ENCODE results near the gene SERAC1. TPM values are rescaled to one million over a fixed set of nuclear protein-coding genes. Genes with fewer than 3 reads are reported as not detected.
A peak's percentile ranks its signal among the peaks of the same experiment; 100 is the strongest.

Gene SERAC1
- total RNA-seq, 1 donor from 2014 or later, result 9.3 TPM

- FAIRE-seq (no peak), DNase-seq (ENCODE audit: low read depth) (no peak)
- Mint-ChIP-seq H3K9me3 (ENCODE audit: unreplicated experiment) (no peaks in the 10 kb centered on the region), H3K4me3 (ENCODE audit: unreplicated experiment) (no peak overlapping the region), H3K27ac (ENCODE audit: unreplicated experiment) (no peak overlapping the region), H3K36me3 (ENCODE audit: low read depth, unreplicated experiment) (peaks cover 31% of the 10 kb centered on the region), H3K27me3 (ENCODE audit: low read depth, unreplicated experiment) (no peaks in the 10 kb centered on the region), H3K4me1 (ENCODE audit: low read depth, unreplicated experiment) (peaks cover 12% of the 10 kb centered on the region)
- H3K27me3 ChIP-seq (ENCODE audit: insufficient read depth, low read length), result no peaks in the 10 kb centered on the region
- H3K4me1 ChIP-seq (ENCODE audit: insufficient read depth, low read length), result peaks cover 37% of the 10 kb centered on the region
- H3K36me3 ChIP-seq (ENCODE audit: insufficient read depth, low read length), result peaks cover 29% of the 10 kb centered on the region
- no peaks in the 10 kb centered on the region for H4K20me1 ChIP-seq (ENCODE audit: insufficient read depth, low read length)
- H2AFZ ChIP-seq (ENCODE audit: low read depth, low read length), result no peak overlapping the region
- H3K27ac ChIP-seq (ENCODE audit: low read depth, low read length), result no peak overlapping the region
- H3K79me2 ChIP-seq (ENCODE audit: insufficient read depth, low read length), result peaks cover 35% of the 10 kb centered on the region
- H3K4me3 ChIP-seq (ENCODE audit: insufficient read depth, low read depth, low read length), result no peak overlapping the region
- no peaks in the 10 kb centered on the region for H3K9me3 ChIP-seq (ENCODE audit: insufficient read depth, low read depth, low read length)
- TF ChIP-seq EZH2 (IDR thresholded peaks at IDR 0.05; ENCODE audit: insufficient read depth, low read length) (no peak), CTCF (IDR thresholded peaks at IDR 0.05; ENCODE audit: insufficient read depth, low read depth, low read length) (no peak)
- H3K9ac ChIP-seq (ENCODE audit: low read length), result no peak overlapping the region
- no peak overlapping the region for H3K4me2 ChIP-seq (ENCODE audit: low read length)
Measured at GRCh38 chr6:158063736-158064135, 104.3 kb downstream of the SERAC1 start.

- H3K9ac ChIP-seq (ENCODE audit: low read length), result peak overlapping the region; percentile 76
- Mint-ChIP-seq H3K4me1 (ENCODE audit: low read depth, unreplicated experiment) (peaks cover 19% of the 10 kb centered on the region), H3K36me3 (ENCODE audit: low read depth, unreplicated experiment) (peaks cover 28% of the 10 kb centered on the region), H3K27me3 (ENCODE audit: low read depth, unreplicated experiment) (no peaks in the 10 kb centered on the region), H3K9me3 (ENCODE audit: unreplicated experiment) (no peaks in the 10 kb centered on the region), H3K27ac (ENCODE audit: unreplicated experiment) (peak overlapping the region; percentile 78), H3K4me3 (ENCODE audit: unreplicated experiment) (no peak overlapping the region)
- no peak overlapping the region for H3K4me3 ChIP-seq (ENCODE audit: insufficient read depth, low read depth, low read length)
- TF ChIP-seq CTCF (IDR thresholded peaks at IDR 0.05; ENCODE audit: insufficient read depth, low read depth, low read length) (no peak), EZH2 (IDR thresholded peaks at IDR 0.05; ENCODE audit: insufficient read depth, low read length) (no peak)
- no peaks in the 10 kb centered on the region for H3K9me3 ChIP-seq (ENCODE audit: insufficient read depth, low read depth, low read length)
- H3K36me3 ChIP-seq (ENCODE audit: insufficient read depth, low read length), result peaks cover 23% of the 10 kb centered on the region
- H2AFZ ChIP-seq (ENCODE audit: low read depth, low read length), result no peak overlapping the region
- H3K4me1 ChIP-seq (ENCODE audit: insufficient read depth, low read length), result peaks cover 39% of the 10 kb centered on the region
- H3K27ac ChIP-seq (ENCODE audit: low read depth, low read length), result peak overlapping the region; percentile 96
- FAIRE-seq, result no peak
- no peaks in the 10 kb centered on the region for H3K27me3 ChIP-seq (ENCODE audit: insufficient read depth, low read length)
- DNase-seq (ENCODE audit: low read depth), result peak; percentile 88
- H3K4me2 ChIP-seq (ENCODE audit: low read length), result peak overlapping the region; percentile 21
- H3K79me2 ChIP-seq (ENCODE audit: insufficient read depth, low read length), result peaks cover 42% of the 10 kb centered on the region
- H4K20me1 ChIP-seq (ENCODE audit: insufficient read depth, low read length), result no peaks in the 10 kb centered on the region
Measured at GRCh38 chr6:158061709-158062461, 106.2 kb downstream of the SERAC1 start.

- Histone ChIP-seq H3K79me2 (ENCODE audit: insufficient read depth, low read length) (peaks cover 43% of the 10 kb centered on the region), H3K9ac (ENCODE audit: low read length) (peak overlapping the region; percentile 76), H3K4me1 (ENCODE audit: insufficient read depth, low read length) (peaks cover 44% of the 10 kb centered on the region), H2AFZ (ENCODE audit: low read depth, low read length) (no peak overlapping the region), H3K4me3 (ENCODE audit: insufficient read depth, low read depth, low read length) (no peak overlapping the region), H3K9me3 (ENCODE audit: insufficient read depth, low read depth, low read length) (no peaks in the 10 kb centered on the region), H3K27ac (ENCODE audit: low read depth, low read length) (peak overlapping the region; percentile 96), H3K4me2 (ENCODE audit: low read length) (peak overlapping the region; percentile 21), H4K20me1 (ENCODE audit: insufficient read depth, low read length) (no peaks in the 10 kb centered on the region), H3K27me3 (ENCODE audit: insufficient read depth, low read length) (no peaks in the 10 kb centered on the region), H3K36me3 (ENCODE audit: insufficient read depth, low read length) (peaks cover 21% of the 10 kb centered on the region)
- TF ChIP-seq CTCF (IDR thresholded peaks at IDR 0.05; ENCODE audit: insufficient read depth, low read depth, low read length), result no peak
- TF ChIP-seq EZH2 (IDR thresholded peaks at IDR 0.05; ENCODE audit: insufficient read depth, low read length), result no peak
- FAIRE-seq (no peak), DNase-seq (ENCODE audit: low read depth) (no peak)
- H3K4me3 Mint-ChIP-seq (ENCODE audit: unreplicated experiment), result no peak overlapping the region
- H3K9me3 Mint-ChIP-seq (ENCODE audit: unreplicated experiment), result no peaks in the 10 kb centered on the region
- no peaks in the 10 kb centered on the region for H3K27me3 Mint-ChIP-seq (ENCODE audit: low read depth, unreplicated experiment)
- no peak overlapping the region for H3K27ac Mint-ChIP-seq (ENCODE audit: unreplicated experiment)
- H3K36me3 Mint-ChIP-seq (ENCODE audit: low read depth, unreplicated experiment), result peaks cover 25% of the 10 kb centered on the region
- H3K4me1 Mint-ChIP-seq (ENCODE audit: low read depth, unreplicated experiment), result peaks cover 19% of the 10 kb centered on the region
Measured at GRCh38 chr6:158061361-158061708, 106.7 kb downstream of the SERAC1 start.

All from astrocyte (in vitro differentiated cells and primary cell).